ENCODE results near the gene SERPINB10.
A peak's percentile ranks its signal among the peaks of the same experiment; 100 is the strongest.

The SERPINB10 gene

DNA sequence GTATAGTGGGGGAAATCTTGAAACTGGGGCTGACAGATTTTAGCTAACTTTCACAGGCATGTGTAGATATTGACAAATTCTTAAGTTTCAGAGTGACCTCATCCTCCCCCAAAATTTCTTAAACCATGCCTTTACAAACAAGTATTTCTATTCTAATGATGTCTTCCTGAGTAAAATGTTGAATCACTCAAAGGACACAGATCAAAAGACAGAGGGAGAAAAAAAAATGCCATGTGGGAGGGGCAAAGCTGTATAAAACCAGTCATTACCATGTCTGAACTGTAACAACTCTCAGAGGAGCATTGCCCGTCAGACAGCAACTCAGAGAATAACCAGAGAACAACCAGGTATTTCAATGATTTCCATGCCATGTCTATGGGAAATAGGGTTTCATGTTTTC, 20.3 kb upstream of the SERPINB10 start, which contains the start of gene SERPINB2:
TSS of gene SERPINB2 (plus strand) at position 282 of the 400 bp plus-strand sequence. CDS start 3,740 bp downstream, outside the sequence.
- no peak within 1 kb of the TSS for H4K12ac ChIP-seq (ENCODE audit: low read depth, low read length)
- no peak within 1 kb of the TSS for H2AFZ ChIP-seq (ENCODE audit: insufficient read depth, low read length, poor library complexity)
- H2BK5ac ChIP-seq (ENCODE audit: low read depth, low read length, poor library complexity), result no peak within 1 kb of the TSS
- no peaks in the 10 kb centered on the region for H3K9me3 ChIP-seq (ENCODE audit: insufficient read depth, low read depth, low read length)
- H4K91ac ChIP-seq (ENCODE audit: low read depth, low read length), result no peak within 1 kb of the TSS
- H3K9ac ChIP-seq (ENCODE audit: low read length), result no peak within 1 kb of the TSS
- H2AK5ac ChIP-seq (ENCODE audit: low read length), result no peak within 1 kb of the TSS
- no peak within 1 kb of the TSS for H3K4ac ChIP-seq (ENCODE audit: low read depth, low read length)
- no CpG with 5 or more reads among the region's 1 CpG for WGBS (ENCODE audit: extremely low coverage, insufficient coverage, insufficient read length)
- no peaks in the 10 kb centered on the region for H3K36me3 ChIP-seq (ENCODE audit: control insufficient read depth in 1 of 2, insufficient read depth in 2 of 2, low read length in 2 of 2)
- no peak within 1 kb of the TSS for H3K27ac ChIP-seq (ENCODE audit: low read depth, low read length)
- no peaks in the 10 kb centered on the region for H3K4me1 ChIP-seq (ENCODE audit: control insufficient read depth in 1 of 2, insufficient read depth in 2 of 2, low read length in 2 of 2)
- no peak within 1 kb of the TSS for H3K4me2 ChIP-seq (ENCODE audit: low read length)
- H4K8ac ChIP-seq (ENCODE audit: low read depth, low read length), result no peak within 1 kb of the TSS
- no peak within 1 kb of the TSS for H3K18ac ChIP-seq (ENCODE audit: low read length)
- no peak within 1 kb of the TSS for H2BK120ac ChIP-seq (ENCODE audit: insufficient read depth, low read length, poor library complexity)
- H3K79me1 ChIP-seq (ENCODE audit: low read length), result no peaks in the 10 kb centered on the region
- no peaks in the 10 kb centered on the region for H3K27me3 ChIP-seq (ENCODE audit: insufficient read depth, low read length)
- H3K4me3 ChIP-seq (ENCODE audit: low read depth, low read length), result no peak within 1 kb of the TSS
- peak; percentile 36 to 59 for DNase-seq
- no peak within 1 kb of the TSS for H2BK12ac ChIP-seq (ENCODE audit: low read length)
- H3K79me2 ChIP-seq (ENCODE audit: control insufficient read depth, insufficient read depth, low read length, poor library complexity), result no peaks in the 10 kb centered on the region
- H3K23ac ChIP-seq (ENCODE audit: low read length), result no peak within 1 kb of the TSS
- no peak within 1 kb of the TSS for H3K14ac ChIP-seq (ENCODE audit: low read length)

DNA sequence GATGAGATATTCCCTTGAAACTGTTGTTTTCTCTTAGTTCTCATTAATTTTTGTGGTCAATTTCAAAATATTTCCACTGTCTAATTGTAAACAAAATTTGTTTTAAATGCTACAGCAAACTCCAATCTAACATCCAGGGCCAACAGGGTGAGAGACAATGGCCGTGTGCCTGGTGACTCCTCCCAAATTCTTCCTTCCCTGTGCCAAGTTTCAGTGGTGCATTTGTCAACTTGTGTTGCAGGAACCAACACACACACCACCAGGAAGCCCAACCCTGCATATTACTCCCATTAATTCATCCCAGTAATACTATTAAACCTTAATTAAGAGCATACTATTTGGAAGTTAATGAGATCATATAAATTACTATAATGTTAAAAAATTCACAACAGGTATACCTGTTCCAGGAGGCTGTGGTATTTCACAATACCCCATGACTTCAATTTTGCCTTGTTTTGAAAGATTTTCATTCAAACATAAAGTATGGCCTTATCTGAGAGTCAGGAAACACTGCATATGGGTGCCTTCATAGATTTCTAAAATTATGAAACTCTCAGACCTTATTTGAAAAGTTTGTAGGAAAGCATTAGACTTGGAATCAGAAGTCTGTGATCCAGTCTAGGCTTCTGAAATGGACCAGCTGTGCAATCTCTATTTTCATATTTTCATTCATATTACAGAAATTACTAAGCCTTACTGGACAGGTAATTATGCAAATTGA, 19.1 kb upstream of the SERPINB10 start:
- Histone ChIP-seq H3K36me3 (ENCODE audit: control insufficient read depth in 1 of 2, insufficient read depth in 2 of 2, low read length in 2 of 2) (no peaks in the 10 kb centered on the region), H3K23ac (ENCODE audit: low read length) (no peak overlapping the region), H3K27ac (ENCODE audit: low read depth, low read length) (no peak overlapping the region), H3K27me3 (ENCODE audit: insufficient read depth, low read length) (no peaks in the 10 kb centered on the region), H3K4me2 (ENCODE audit: low read length) (no peak overlapping the region), H3K9ac (ENCODE audit: low read length) (no peak overlapping the region), H2BK5ac (ENCODE audit: low read depth, low read length, poor library complexity) (no peak overlapping the region), H3K79me2 (ENCODE audit: control insufficient read depth, insufficient read depth, low read length, poor library complexity) (no peaks in the 10 kb centered on the region), H3K9me3 (ENCODE audit: insufficient read depth, low read depth, low read length) (no peaks in the 10 kb centered on the region), H3K4me1 (ENCODE audit: control insufficient read depth in 1 of 2, insufficient read depth in 2 of 2, low read length in 2 of 2) (no peaks in the 10 kb centered on the region), H4K12ac (ENCODE audit: low read depth, low read length) (no peak overlapping the region), H2BK12ac (ENCODE audit: low read length) (no peak overlapping the region), H2BK120ac (ENCODE audit: insufficient read depth, low read length, poor library complexity) (no peak overlapping the region), H3K4me3 (ENCODE audit: low read depth, low read length) (no peak overlapping the region), H3K4ac (ENCODE audit: low read depth, low read length) (no peak overlapping the region), H4K8ac (ENCODE audit: low read depth, low read length) (no peak overlapping the region), H4K91ac (ENCODE audit: low read depth, low read length) (no peak overlapping the region), H3K79me1 (ENCODE audit: low read length) (no peaks in the 10 kb centered on the region), H3K18ac (ENCODE audit: low read length) (no peak overlapping the region), H3K14ac (ENCODE audit: low read length) (no peak overlapping the region), H2AK5ac (ENCODE audit: low read length) (no peak overlapping the region), H2AFZ (ENCODE audit: insufficient read depth, low read length, poor library complexity) (no peak overlapping the region)
- DNase-seq, result peak; percentile 43 to 97
- WGBS (ENCODE audit: extremely low coverage, insufficient coverage, insufficient read length), result no CpG with 5 or more reads among the region's 1 CpG

DNA sequence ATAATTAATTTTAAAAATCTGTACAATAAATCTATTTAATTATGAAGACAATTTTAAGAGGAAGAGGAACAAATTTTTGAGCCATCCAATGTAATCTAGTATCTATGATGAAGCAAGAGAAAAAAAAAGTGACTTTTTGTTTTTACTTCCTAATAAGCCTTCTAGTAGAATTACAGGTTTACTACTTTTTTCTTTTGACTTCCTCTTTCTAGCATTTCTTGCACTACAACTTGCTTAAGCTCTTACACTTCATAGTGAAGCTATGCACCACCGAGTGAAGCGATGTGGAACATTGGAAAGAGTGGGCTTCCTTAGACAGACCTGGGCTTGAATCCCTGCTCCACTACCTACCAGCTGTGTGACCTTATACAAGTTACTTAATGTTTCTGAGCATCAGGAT, 18.1 kb upstream of the SERPINB10 start:
- H4K91ac ChIP-seq (ENCODE audit: low read depth, low read length), result no peak overlapping the region
- no peaks in the 10 kb centered on the region for H3K79me2 ChIP-seq (ENCODE audit: control insufficient read depth, insufficient read depth, low read length, poor library complexity)
- no peak overlapping the region for H2AFZ ChIP-seq (ENCODE audit: insufficient read depth, low read length, poor library complexity)
- H3K4me2 ChIP-seq (ENCODE audit: low read length), result no peak overlapping the region
- H3K18ac ChIP-seq (ENCODE audit: low read length), result no peak overlapping the region
- H3K27ac ChIP-seq (ENCODE audit: low read depth, low read length), result no peak overlapping the region
- no peaks in the 10 kb centered on the region for H3K4me1 ChIP-seq (ENCODE audit: control insufficient read depth in 1 of 2, insufficient read depth in 2 of 2, low read length in 2 of 2)
- H3K14ac ChIP-seq (ENCODE audit: low read length), result no peak overlapping the region
- H3K9ac ChIP-seq (ENCODE audit: low read length), result no peak overlapping the region
- no peak overlapping the region for H2AK5ac ChIP-seq (ENCODE audit: low read length)
- H4K8ac ChIP-seq (ENCODE audit: low read depth, low read length), result no peak overlapping the region
- no peak overlapping the region for H4K12ac ChIP-seq (ENCODE audit: low read depth, low read length)
- no peak overlapping the region for H3K4me3 ChIP-seq (ENCODE audit: low read depth, low read length)
- no peak overlapping the region for H2BK5ac ChIP-seq (ENCODE audit: low read depth, low read length, poor library complexity)
- H3K79me1 ChIP-seq (ENCODE audit: low read length), result no peaks in the 10 kb centered on the region
- peak; percentile 35 to 60 for DNase-seq
- no peaks in the 10 kb centered on the region for H3K27me3 ChIP-seq (ENCODE audit: insufficient read depth, low read length)
- H2BK120ac ChIP-seq (ENCODE audit: insufficient read depth, low read length, poor library complexity), result no peak overlapping the region
- WGBS (ENCODE audit: extremely low coverage, insufficient coverage, insufficient read length), result no CpG with 5 or more reads among the region's 2 CpGs
- H3K36me3 ChIP-seq (ENCODE audit: control insufficient read depth in 1 of 2, insufficient read depth in 2 of 2, low read length in 2 of 2), result no peaks in the 10 kb centered on the region
- H3K9me3 ChIP-seq (ENCODE audit: insufficient read depth, low read depth, low read length), result no peaks in the 10 kb centered on the region
- H2BK12ac ChIP-seq (ENCODE audit: low read length), result no peak overlapping the region
- H3K23ac ChIP-seq (ENCODE audit: low read length), result no peak overlapping the region
- H3K4ac ChIP-seq (ENCODE audit: low read depth, low read length), result no peak overlapping the region

DNA sequence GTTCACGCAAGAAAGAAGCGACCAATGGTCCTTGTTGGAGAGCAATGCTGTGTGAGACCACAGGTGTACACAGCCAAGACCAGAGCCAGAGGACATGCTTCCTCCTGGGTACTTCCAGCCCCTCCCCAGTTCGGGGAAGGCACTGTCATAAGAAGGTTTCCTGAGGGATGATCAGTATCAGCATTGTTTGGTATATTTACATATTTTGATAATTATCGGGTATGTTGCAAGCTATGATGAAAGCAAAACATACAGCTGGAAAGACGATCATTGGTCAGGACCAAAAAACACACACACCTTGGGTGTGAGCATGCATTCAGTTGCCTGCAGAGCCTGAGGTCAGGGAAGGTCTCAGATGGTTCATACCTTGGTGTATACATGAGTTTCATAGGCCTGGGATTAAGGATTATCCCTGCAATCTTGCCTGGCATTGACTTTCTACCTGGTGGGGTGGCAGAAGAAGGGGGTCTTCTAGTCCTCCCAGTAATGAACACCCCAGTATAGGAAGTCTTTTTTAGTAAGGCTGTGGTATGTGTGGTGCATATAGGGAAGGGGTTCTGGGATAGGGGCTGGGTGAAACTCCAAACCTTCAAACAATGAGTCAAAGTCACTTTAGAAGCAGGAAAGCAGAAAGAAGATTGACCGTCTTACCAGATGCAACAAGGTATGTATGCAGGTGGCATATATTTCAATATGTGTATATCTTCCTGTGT, 17.4 kb upstream of the SERPINB10 start:
- H3K18ac ChIP-seq (ENCODE audit: low read length), result no peak overlapping the region
- no peak overlapping the region for H4K91ac ChIP-seq (ENCODE audit: low read depth, low read length)
- H3K4me1 ChIP-seq (ENCODE audit: control insufficient read depth in 1 of 2, insufficient read depth in 2 of 2, low read length in 2 of 2), result no peaks in the 10 kb centered on the region
- no peak overlapping the region for H3K9ac ChIP-seq (ENCODE audit: low read length)
- no peak overlapping the region for H2BK120ac ChIP-seq (ENCODE audit: insufficient read depth, low read length, poor library complexity)
- no peaks in the 10 kb centered on the region for H3K79me1 ChIP-seq (ENCODE audit: low read length)
- H2BK5ac ChIP-seq (ENCODE audit: low read depth, low read length, poor library complexity), result no peak overlapping the region
- DNase-seq, result peak; percentile 82 to 96
- H4K12ac ChIP-seq (ENCODE audit: low read depth, low read length), result no peak overlapping the region
- H3K14ac ChIP-seq (ENCODE audit: low read length), result no peak overlapping the region
- no peak overlapping the region for H2BK12ac ChIP-seq (ENCODE audit: low read length)
- H3K27me3 ChIP-seq (ENCODE audit: insufficient read depth, low read length), result no peaks in the 10 kb centered on the region
- H3K36me3 ChIP-seq (ENCODE audit: control insufficient read depth in 1 of 2, insufficient read depth in 2 of 2, low read length in 2 of 2), result no peaks in the 10 kb centered on the region
- no peak overlapping the region for H2AK5ac ChIP-seq (ENCODE audit: low read length)
- no peaks in the 10 kb centered on the region for H3K79me2 ChIP-seq (ENCODE audit: control insufficient read depth, insufficient read depth, low read length, poor library complexity)
- H3K4ac ChIP-seq (ENCODE audit: low read depth, low read length), result no peak overlapping the region
- H4K8ac ChIP-seq (ENCODE audit: low read depth, low read length), result no peak overlapping the region
- no peak overlapping the region for H3K4me3 ChIP-seq (ENCODE audit: low read depth, low read length)
- no peak overlapping the region for H3K4me2 ChIP-seq (ENCODE audit: low read length)
- no peaks in the 10 kb centered on the region for H3K9me3 ChIP-seq (ENCODE audit: insufficient read depth, low read depth, low read length)
- H3K23ac ChIP-seq (ENCODE audit: low read length), result no peak overlapping the region
- WGBS (ENCODE audit: extremely low coverage, insufficient coverage, insufficient read length), result no CpG with 5 or more reads among the region's 6 CpGs
- no peak overlapping the region for H3K27ac ChIP-seq (ENCODE audit: low read depth, low read length)
- H2AFZ ChIP-seq (ENCODE audit: insufficient read depth, low read length, poor library complexity), result no peak overlapping the region
